IPS-NIHi7 (cell line): ENCODE data around the gene ASPG.
"Not testable (repeated sequence)": the region's sequence is repeated elsewhere in the genome, so short reads cannot be mapped to it uniquely, and the experiment has no call there.

Experiments
- DNase-seq: peaks from one replicate; pipeline ENCODE4 v3.0.0; 2012; ENCODE audit warnings: mixed read lengths; ENCODE audit errors: extremely low spot score

ASPG gene

DNA sequence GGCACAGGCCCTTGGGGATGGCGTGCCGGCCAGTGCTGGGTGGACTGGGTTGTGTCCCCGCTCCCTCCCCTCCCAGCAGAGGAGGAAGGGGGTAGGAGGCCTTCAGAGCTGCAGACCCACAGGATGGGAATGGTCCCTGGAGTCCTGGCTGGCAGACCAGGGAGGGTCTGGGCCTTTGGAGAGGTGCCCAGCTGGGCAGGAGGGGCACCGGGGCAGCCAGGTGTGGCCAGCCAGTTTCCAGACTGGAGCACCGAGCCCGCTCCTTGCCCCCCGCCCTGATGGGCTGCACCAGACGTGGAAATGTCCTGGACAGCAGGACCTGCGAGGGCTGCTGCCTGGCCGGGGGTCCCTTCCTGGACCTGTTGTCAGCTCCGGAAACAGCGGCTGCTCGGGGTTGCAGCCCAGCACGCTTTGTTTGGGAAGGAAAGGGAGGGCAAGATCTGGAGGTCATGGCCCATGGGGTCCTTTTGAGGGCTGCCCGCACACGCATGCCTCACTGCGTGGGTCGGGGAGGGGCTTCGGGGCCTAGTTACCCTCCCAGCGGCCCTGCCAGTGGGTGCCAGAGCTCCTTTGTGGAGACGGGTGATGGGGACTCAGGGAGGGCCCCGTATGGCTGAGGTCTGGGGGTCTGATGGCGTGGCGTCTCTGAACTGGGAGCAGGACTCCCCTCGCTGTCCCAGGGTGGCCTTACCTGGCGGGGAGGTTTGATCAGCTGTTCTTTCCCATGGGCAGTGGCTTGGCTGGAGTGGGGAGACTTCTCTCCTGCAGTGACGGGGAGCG, 62.0 kb downstream of the ASPG start:
- DNase-seq = no peak

DNA sequence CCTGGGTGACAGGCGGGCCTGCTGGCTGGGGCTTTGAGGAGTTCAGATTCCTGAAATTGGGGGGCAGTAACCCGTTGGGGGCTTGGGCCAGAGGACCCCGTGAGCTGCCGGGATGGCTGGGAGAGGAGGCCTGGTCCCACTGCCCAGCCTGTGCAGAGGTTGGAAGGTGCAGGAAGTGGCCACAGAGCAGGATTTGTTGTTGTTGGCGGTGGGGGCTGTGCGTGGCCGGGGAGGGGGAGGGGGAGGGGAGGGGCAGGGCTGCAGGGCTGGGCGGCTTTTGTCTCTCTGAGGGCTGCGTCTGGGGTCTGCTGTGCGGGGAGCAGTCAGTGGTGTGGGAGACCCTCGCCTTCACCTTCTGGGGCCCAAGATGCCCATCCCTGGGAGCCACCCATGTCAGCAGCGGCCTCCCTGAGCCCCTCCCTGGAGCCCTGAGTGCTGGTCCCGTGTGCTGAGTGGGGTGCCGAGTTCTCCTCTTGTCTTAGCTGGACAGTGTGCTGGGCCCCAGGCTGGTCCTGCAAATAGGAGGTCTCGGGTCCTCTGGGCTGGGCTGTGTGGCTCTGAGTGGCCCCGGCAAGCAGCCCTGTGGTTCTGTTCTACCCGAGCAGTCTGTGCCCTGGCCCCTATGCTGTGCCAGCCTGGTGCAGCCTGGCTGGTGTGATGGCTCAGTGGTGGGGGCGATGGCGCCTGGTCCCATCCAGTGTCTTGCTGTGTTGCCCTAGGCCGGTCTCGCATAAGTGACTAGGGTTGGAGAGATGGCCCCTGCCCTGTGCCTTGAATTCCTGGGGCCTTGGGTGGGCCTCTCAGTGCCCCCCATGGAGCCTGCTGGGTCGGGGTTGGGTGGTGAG, 63.2 kb downstream of the ASPG start:
- no peak for DNase-seq

DNA sequence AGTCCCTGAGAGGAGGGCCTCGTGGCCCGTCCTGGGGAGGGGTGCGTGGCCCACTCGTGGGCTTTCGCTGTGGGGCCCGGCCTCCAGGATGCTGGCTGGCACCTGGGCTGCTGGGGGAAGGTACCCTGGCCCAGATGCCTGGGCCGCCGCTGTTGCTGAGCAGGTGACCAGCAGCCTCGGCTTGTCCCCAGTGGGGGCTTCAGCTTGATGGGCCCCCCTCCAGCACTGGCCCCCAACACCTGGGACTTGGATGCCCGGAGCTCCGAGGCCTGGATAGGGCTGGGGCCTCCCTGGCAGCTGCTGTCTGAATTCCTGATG, 63.7 kb downstream of the ASPG start:
- DNase-seq = no peak

DNA sequence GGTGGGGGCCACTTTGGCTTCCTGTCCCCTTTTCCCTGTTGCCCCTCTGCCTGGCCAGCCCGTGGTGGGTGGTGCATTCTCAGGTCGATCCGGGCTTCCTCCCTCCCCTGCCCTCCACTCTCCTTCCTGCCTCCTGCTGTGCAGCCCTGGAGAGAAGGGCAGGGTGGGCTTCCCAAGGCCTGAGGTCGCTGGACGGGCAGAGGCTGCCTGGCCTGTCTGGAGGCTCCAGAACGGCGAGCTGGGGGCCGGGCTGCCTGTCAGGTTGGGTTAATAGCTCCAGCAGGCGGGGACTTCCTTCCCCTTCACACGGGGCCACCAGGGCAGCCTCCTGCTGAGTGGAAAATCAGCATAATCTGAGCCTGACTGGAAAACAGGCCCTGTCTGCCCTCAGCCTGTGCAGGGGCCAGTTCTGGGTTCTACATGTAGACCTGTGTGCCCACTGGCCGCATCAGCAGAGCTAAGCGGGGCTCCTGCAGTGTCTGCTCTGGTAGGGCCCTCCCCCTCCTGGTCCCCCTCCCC, 64.2 kb downstream of the ASPG start:
- DNase-seq = peak; percentile 90

DNA sequence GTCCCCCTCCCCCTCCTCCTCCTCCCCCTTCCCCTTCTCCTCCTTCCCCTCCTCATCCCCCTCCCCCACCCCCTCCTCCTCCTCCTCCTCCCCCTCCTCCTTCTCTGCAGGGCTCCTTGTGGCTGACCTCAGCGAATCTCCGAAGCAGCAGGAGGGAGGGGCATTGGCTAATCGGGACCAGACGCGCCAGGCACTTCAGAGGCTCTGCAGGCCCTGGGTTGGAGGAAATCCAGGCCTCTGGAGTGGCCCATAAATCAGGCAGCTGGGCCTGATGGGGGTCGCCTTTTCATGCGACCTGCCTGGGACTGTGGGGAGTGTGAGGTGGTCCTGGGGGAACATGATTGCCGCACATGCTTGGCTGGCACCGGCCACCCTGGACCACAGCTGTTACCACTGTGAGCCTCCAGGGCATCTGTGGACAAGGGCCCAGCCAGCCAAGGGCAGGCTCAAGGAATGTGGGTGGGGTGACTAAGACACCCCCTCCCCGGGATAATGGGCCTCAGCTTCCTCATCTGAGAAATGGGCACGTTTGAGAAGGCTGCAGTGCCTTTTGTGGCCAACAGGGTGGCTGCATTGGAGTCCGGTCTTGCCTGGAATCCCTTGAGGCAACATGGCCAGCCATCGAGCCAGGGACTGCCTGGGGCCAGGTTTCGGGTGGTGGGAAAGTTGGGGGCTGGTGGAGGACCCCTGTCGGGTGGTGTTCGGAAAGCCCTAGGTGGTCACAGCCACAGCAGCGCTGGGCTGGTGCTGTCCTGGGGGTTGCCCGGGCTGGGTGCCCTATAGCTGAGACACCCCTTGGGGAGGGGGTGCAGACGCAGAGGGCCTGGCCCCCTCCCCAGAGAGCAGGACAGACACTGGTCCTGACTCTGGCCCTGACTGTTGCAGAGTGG, 64.9 kb downstream of the ASPG start:
- peak; percentile 86 for DNase-seq

DNA sequence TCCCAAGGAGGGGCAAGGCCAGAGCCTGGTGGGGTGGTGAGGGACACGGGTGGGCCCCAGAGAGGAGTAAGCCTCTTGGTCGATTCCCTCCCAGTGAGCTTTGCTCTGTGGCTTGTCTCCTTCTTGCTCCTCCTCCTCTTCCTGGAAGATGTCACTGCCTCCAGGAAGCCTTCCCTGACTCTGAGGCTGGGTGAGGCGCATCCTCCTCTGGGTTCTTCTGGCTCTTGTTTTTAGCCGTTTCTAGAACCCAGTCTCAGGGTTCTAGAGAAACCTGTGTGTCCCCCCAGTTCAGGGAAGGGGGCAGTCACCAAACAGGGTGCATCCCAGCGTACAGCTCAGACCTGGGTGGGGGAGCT, 65.5 kb downstream of the ASPG start:
- DNase-seq = no peak

DNA sequence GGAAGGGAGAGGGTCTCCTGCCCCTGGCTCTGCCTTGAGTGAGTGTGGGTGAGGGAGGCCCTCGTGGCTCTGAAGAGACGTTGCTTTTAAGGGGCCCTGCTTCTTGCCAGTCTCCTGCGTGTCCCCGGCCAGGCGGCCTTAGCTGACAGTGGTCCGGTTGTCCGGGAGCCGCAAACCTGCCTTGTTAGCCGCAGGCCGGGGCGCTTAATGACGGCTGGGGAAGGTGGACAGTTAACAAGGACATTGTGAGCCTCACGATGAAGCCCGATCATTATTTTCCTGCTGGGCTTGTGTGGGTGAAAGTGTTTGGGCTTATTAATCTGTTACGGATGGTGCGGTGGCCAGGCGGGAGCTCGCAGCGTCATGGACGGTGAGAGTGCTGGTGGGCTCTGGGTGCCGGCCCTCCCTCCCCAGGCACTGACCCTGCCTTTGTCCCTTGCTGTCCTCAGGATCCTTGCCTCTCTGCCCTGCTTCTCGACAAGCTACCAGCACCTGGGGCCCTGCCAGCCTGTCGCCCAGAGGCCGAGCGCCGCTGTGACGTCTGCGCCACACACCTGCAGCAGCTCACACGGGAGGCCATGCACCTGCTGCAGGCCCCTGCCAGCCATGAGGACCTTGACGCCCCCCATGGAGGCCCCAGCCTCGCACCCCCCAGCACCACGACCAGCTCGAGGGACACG, 66.2 kb downstream of the ASPG start:
- DNase-seq = no peak

DNA sequence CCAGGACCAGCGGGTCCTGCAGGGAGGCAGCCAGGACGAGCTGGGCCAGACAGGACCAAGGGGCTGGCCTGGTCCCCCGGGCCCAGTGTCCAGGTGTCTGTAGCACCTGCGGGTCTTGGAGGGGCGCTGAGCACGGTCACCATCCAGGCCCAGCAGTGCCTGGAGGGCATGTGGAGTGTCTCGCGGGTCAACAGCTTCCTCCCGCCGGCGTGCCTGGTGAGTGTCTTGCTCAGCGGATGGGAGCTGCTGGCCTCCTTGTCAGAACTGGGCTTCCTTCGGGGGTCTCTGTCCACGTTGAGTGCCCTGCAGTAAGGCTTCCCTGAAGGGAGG, 66.7 kb downstream of the ASPG start:
- no peak for DNase-seq

DNA sequence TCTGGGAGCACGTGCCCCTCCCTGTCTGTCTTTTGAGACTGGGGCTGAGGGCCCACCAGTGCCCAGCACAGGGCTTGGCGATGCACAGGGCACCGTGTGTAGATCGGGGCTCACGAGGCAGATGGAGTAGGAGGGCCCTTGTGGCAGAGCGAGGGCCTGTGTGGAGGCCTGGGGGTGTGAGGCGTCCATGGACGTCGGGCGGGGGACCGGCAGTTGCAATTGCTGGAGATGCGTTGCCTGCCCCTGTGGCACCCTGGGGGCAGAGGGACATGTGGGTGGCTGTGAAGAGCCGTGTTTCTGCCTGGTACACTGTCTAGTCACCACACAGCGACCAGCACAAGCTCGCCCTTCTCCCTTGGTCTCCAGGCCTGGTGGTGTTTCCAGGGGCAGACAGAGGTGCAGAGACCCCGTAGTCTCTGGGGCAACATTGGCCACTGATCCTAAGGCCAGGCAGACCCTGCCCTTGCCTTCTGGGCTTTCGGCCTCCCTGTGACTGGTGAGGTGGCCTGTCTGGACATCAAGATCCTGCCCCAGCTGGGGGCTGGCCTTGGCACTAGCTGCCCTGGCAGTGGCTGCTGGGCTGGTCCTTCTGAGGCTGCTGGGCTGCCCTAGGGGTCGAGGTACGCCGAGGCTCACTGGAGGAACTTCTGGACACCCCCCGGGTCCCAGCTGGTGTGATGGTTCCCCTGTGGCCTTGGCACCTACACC, 67.3 kb downstream of the ASPG start:
- DNase-seq = no peak

DNA sequence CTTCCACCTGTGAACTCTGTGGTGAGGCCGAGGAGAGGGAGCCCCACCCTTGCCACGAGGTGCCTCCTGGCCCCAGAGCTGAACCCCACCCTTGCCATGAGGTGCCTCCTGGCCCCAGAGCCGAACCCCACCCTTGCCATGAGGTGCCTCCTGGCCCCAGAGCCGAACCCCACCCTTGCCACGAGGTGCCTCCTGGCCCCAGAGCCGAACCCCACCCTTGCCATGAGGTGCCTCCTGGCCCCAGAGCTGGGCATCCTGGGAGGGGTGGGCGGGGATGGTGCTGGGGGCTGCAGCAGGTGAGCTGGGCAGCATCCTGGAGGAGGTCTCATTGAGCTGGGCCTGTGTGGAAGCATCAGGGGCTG, 67.9 kb downstream of the ASPG start:
- DNase-seq = not testable (repeated sequence)

DNA sequence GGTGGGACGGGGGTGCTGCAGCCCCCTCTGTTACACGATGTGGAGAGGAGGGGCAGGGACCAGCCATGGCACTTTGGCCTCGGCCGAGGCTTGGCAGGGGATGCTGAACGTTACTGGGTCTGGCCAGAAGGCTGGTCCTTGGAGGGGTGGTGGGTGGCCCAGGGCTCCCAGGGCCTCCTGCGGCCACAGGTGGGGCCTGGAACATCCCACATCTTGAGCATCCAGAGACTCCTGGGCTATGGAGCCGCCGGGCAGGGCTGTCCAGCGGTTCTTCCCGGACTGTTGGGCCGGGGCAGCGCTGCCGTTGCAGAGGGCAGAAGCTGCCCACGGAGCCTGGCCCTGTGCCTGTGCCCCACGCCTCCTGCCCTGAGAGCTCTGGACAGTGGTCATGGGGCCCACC, 68.7 kb downstream of the ASPG start:
- no peak for DNase-seq

DNA sequence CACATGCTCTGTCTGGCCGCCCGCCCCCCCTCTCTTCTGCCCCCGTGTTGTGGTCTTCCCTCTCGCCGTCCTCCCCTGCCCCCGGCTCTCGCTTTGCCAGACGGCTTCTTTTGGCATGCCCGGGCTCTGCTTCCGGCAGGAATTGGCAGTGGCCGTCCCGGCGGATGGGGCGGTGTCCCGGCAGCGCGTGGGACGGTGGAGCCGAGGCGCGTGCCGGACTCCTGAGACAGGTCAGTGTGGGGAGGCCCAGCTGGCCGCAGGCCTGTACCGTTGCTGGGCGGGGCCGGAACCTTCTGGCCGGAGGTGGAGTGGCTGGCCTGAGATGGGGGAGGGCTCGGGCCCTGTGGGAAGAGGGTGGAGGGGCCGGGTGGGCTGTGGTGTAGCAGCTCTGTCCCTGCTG, 70.0 kb downstream of the ASPG start:
- DNase-seq = no peak

DNA sequence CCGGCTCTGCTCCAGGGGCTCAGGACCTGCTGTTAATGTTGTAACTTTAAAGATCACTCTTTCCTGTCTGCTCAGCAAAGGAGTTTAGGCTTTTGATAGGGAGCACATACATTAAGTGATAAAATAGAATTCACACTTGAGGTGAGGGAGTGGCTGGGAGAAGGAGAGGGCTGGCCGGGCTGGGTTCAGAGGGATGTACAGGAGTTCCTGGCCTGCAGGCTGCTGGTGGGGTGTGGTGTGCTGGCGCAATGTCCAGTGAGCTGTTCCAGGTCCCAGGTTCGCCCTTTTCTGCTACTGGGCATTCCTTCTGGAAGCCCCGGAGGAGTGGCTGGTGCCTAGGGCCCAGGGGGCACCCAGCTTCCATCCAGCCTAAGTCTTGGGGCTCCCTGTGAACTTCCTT, 70.6 kb downstream of the ASPG start:
- DNase-seq = no peak

DNA sequence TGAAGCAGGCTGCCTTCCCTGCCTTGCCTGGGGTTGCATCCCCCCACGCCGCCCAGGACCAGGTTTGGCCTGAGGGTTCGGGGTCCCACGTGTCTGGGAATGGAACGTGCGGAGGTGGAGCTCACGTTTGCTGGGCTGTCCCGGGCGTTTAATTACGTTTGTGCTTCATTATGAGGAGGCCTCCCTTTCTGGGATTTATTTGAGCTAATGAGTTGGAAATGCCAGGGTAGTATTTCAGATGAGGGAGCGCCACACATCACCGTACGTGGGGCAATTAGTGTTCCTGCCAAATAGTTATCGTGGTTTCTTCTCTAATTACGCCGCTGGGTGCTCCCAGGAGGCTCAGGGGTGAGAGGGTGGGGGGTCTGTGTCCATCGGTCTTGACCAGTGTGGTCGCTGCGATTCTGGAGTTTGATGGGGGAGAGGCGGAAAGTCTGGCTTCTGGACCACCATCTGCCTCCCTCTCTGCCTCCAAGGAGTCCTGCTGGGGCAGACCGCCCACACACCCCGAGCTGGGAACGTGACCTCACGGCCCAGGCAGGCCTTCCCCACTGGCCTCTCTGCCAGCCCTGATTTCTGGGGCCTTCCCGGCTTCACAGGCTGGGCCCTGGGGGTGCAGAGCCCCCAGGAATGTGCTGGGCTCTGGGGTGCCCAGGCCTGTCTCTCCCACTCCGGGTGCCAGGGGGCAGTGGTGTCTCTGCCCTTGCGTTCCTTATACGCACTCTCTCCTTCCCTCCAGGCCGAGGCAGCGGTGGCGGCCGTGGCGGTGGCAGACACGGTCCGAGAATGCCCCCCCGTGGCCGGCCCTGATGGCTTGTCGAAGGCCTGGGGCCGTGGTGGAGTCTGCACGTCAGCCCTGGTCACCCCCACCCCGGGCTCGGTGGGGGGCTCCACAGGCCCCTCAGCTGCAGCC, 71.8 kb downstream of the ASPG start:
- DNase-seq = peak; percentile 53

DNA sequence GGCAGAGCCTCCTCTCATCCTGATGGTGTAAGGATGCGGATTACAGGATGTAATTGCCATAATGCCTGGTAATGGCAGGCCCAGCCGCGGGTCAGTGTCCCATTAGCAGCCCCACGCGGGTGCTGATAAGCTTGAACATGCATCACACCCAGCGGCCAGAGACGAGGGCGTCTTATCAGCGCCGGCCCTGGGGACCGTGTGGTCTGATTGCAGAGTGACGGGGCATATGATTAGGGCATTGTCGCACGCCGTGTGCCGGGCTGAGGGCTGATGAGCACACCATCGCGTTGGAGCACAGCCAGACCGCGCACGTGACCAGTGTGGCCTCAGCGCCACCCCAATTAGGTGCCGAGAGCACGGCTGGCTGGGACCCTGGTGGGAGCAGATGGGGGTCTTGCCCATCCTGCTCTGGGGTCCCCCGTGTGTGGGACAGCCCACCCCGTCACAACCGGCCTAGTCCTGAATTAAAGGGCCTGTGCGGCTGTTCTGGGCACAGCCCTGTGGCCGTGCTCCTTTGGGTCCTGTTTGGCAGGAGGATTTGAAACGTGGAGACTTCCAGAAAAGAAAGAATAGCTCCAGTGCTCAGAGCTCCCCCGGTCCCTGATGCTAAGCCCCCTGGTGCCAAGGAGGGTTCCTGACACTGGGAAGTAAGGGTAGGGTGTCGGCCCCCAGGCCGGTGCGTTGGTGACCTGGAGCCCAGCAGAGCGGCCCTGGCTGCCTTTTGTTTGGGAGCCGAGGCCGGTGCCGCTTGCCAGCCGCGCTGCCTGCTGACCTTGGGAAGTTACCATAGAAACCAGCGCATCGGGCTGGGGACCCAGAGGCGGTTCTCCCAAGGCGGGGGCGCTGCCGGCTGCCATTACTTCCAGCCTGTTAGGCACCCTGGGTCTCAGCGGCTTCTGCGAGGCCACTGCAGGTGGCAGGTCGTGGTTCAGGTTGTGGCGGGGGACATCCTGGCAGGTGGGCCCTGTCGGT, 73.6 kb downstream of the ASPG start:
- no peak for DNase-seq

DNA sequence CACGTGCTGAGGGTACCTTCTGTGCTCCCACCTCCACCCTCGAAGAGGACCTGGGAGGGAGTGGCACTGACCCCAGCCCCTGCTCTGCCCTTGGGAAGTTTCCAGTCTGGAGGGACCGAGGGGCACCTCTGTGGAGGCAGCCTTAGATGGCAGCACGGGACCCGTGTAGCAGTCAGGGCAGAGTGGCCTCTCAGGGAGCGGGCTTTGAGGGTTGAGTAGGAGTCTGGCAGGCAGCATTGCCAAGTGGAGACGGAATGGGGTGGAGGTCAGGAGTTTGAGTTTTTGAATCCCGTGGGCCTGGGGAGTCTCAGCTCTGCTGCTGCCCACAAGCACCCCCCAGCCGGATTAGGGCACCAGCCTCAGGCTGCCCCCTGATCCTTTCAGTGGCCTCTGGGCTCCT, 74.5 kb downstream of the ASPG start:
- DNase-seq = no peak

DNA sequence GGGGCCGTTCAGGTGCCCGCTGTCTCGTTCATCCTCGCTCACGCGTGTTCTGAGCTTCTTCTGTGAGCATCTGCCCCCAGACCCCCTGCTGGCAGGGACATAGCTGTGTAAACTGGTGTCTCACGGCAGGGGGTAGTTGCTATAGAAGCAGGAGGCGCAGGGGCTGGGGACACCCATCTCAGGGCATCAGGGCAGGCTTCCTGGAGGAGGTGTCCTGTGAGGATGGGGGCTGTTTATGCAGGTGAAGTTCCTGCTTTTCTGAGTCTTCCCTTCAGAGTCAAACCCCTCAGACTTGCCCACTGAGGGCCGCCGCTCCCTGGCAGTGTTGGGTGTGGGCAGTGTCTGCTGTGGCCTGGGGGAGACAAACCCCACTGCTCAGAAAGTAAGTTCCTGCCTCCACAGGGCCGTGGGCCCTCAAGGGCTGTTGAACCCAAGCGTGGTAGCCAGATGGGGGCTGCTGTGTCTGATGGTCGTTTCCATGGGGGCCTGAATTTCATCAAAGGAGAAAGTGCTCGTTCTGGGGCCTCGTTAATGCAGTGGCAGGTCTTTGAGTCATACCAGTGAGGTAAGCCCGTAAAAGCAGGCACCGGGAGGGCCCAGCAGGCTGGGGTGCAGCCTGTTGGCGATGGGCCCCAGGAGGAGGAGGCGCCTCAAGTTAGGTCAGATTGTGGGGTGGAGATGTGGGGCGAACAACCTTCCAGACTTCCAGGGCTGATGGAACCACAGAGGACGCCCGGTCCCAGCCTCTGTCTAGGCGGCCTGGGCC, 76.3 kb downstream of the ASPG start:
- DNase-seq = no peak

DNA sequence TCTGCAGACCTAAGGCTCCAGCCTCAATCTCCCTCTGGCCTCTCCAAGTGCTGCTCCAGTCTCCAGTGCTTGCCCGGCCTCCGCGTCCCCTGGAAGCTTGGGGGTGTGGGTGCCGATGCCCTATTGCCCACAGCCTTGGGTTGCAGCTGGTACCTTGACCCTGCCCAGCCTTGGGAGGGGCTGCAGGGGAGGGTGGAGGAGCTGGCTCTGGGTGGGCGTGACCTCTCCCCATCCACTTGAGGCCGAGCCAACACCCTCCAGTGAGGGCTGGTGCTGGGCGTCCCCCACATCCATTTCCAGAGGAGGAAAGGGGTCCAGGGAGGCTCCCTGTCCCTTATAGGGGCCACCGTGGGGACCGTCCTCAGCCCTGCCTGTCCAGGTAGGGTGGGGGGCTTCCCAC, 77.0 kb downstream of the ASPG start:
- no peak for DNase-seq
